ENCODE measurements around the gene HSDL1.

HSDL1 gene

DNA sequence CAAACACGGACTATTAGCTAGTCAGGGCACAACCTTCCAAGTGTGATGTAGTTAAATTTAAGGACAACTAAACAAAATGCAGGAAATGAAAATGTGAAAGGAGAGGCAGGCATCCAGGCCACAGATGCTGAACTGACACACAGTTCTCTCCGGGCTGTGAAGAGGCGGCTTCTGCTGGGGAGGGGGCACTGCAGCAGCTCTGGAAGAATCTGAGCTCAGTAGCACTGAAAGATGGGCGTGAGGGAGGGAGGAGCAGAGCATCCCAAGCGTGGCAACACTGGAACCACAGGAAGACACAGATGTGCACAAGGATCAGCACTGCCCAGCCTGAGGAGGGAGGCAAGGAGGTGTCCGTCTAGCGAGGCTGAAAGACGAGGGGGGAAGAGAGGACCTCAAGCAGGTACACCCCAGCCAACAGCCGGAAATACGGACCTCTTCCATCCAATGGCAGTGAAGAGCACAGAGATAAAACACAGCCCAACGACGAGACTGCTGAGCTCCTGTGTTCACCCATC, 39.6 kb downstream of the HSDL1 start:
- no peak for DNase-seq

GRCh38 chr16:84104231-84104630, 40.7 kb downstream of the HSDL1 start:
- no peak for DNase-seq

DNA sequence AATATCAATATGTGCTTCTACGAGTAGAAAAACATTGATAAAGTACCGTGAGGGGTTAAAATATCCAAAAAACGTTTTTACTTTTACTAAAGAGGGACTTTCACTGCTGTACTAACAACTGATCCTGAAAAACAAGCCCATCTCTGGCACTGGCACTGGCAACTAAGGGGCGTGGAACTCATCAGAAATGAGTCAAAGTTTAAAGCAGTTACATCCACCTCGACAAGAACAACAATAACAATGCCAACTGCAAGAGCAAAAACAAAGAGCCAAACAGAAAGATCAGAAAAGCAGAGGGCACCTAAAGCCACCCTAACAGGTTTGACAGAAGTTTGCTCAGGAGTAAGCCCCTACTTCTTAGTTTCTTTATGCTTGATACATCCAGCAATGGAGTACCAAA, 41.3 kb downstream of the HSDL1 start:
- DNase-seq, result no peak

GRCh38 chr16:84098939-84099338, 46.0 kb downstream of the HSDL1 start:
- DNase-seq, result no peak

- DNase-seq, result no peak
Measured at GRCh38 chr16:84096447-84097005, 48.5 kb downstream of the HSDL1 start.

GRCh38 chr16:84095466-84095865, 49.5 kb downstream of the HSDL1 start:
- DNase-seq, result no peak

DNA sequence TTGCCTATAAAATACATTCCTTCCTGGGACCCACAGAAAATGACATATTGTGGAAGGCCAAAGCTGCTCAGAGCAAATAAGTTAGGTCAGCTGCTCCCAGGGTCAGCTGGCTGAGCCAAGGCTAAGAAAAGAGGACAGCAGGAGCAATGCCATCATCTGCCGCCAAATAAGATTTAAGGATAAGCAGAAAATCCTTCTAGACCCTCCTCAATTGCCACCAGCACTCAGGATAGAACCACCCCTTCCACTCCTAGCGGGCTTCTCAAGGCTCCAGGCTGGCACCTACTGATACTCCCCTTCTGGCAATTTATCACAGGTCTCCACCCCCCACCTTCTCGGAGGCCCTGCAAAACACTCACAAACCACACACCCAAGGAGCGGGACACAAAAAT, 51.1 kb downstream of the HSDL1 start:
- DNase-seq, result no peak

DNA sequence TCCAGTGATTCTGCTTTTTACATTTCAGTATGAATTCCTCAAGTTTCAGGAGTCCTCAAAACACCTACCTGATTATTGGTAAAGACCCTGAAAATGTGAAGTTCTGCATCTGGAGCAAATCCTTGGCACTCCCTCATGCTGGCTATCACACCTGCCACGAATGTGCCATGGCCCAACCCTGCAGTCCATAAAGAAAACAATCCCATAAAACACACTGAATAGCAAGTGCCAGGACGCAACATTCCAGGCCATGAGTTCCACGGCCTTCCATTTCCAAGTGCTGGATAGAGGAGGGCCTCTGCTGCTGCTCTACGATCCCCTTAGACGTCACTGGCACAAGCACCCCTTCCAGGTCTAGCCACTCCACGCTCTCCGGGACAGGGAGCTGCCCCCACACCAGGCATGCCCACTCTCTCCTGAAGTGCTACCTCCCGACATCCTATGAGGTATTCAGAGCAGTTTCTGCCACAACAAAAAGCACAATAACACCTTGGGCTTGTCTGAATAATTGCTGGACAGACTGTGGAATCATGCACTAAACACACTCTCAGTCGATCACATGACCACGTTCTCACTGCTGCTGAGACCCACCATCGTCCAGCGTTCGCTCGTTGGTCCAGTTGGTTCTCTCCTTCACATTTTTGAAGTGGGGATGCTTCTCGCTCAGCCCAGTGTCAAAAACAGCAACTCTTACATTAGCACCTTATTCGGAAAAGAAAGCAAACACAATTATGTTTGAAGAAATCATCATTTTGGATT, 51.7 kb downstream of the HSDL1 start:
- DNase-seq, result no peak

- DNase-seq, result no peak
Measured at GRCh38 chr16:84091460-84091859, 53.5 kb downstream of the HSDL1 start.

GRCh38 chr16:84090211-84090610, 54.8 kb downstream of the HSDL1 start:
- DNase-seq, result no peak

DNA sequence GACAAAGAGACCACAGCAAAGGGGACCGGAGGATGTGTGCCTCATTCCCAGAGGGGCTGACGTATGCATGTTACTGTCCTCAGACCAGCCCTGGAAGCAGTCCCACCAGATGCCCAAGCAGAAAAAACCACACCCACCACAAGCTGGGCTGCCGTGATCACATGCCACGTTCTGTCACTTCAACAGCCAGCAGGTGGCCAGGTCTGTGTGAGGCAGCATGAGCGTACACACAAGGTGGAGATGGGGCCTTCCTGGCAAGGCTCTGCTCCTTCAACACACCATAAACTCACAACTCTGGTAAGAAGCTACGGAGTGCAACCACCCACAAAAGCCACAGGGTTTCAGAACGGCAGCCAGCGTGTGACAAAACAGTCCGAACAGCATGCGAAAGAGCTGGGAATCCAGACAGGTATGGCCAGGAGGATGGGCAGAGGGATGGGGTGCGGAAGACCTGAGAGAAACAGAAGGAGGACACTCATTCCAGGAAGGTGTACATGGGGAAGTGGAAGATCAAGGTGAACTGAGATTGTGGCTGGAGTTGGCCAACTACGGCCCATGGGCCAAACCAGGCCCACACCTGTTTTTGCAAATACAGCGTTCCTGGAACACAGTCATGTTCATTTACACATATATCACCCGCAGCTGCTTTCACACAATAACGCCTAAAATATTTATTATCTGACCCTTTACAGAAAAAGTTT, 56.1 kb downstream of the HSDL1 start:
- no peak for DNase-seq

DNA sequence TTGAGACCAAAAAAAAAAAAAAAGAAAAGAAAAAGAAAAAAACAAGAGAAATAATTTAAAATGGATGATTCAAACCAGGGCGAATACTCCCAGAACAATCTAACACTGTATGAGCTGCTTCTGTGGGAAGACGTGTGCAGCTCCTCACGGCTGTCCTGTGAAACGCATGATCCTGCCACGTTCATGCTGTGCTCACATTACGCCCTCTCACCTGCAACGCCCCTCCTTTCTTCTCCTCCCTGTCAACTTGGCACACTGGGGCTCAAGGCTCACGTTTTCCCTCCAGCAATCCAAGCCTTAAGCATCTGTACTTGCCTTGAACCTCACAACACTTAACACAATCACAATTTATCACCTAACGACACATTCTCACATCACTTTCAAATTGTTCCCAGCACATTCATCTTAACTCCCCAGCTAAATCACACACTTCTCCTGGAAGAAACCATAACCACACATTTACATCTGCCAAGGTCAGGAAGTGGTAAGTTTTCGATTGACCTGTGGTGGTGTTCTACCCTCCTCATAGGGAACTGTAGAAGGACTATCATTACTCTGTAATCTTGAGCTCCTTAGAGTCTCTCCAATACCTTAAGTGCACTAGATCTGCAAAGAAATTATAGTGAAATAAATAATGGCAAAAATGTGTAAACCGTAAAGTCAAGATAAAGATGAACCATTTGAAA, 57.4 kb downstream of the HSDL1 start:
- DNase-seq, result no peak

- no peak for DNase-seq
Measured at GRCh38 chr16:84087001-84087400, 58.0 kb downstream of the HSDL1 start.

- DNase-seq, result no peak
Measured at GRCh38 chr16:84086341-84086740, 58.6 kb downstream of the HSDL1 start.

GRCh38 chr16:84085773-84086172, 59.2 kb downstream of the HSDL1 start:
- no peak for DNase-seq

DNA sequence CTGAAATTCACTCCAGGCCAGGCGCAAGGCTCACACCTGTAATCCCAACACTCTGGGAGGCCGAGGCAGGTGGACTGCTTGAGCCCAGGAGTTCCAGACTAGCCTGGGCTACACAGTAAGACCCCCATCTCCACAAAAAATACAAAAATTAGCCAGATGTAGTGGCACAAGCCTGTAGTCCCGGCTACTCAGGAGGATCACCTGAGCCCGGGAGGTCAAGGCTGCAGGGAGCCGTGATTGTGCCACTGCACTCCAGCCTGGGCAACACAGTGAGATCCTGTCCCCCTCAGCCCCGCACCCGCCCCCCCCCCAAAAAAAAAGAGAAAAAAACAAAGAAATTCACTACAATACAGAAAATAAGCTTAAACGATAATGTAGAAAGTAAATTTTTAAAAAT, 59.7 kb downstream of the HSDL1 start:
- DNase-seq, result no peak

DNA sequence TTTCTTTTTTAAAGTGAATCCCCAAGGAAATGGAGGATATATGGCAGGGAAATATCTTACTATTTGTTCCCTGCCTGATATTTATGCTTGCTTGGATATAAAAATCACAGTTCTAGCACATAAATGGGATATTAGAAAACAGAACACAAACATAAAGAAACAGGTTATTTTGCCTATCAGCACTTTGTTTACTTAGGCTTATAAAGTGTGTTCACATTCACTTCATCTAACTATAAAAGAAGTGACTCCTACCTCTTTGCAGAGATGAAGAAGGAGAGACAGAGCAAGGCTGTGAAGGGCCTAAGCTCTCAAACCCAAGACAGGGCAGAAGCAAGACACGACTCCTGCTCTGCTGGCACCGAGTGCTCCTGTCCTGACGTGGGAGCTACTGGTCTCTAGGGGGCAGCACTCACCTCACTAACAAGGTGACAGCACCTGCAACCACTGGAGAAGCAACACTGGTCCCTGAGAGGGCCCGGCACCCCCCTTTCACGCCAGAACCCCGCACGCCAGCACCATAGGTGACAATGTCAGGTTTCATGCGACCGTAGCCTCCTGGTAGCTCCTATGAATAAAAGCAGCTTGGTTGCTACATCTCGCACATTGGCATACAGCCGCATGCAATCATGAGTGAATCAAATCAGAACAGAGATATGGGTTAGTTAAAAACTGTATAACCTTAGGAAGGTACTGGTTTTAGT, 60.3 kb downstream of the HSDL1 start:
- DNase-seq, result peak; percentile 33

- DNase-seq, result no peak
Measured at GRCh38 chr16:84082835-84083569, 62.0 kb downstream of the HSDL1 start.

DNA sequence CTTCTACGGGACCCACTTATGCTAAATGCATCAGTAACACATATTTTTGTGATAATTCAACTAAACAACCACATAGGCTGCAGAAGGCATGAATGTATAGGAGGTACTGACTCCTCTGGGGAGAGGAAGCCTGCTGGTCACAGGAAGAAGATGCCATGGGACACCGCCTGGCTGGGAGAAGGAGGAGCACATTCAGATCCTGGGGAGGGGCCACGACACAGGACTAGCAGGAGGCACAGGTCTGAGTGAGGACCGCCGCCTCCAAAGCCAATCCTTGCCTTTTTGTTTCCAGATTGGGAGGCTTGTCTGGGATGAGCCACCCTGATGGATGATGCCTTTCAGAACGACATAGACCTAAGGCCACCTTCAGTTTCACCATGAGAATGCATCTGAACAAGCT, 62.9 kb downstream of the HSDL1 start:
- no peak for DNase-seq

- DNase-seq, result no peak
Measured at GRCh38 chr16:84081446-84081989, 63.5 kb downstream of the HSDL1 start.

DNA sequence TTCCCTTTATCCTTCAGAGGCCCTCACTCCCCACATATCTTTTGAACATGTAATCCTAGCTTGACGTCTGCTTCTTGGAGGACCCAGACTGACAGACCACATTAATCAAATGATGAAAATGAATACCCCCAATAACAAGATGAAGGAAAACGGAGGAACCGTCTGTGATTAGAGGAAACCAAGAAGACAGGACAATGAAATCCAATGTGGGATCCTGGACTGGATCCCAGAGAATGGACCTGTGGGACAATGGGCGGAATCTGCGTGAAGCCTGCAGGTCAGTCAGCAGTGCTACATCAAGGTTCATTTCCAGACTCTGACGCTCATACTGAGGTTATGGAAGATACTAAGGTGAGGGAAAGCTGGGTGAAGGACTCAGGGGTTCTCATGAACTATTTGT, 64.2 kb downstream of the HSDL1 start:
- DNase-seq, result no peak

DNA sequence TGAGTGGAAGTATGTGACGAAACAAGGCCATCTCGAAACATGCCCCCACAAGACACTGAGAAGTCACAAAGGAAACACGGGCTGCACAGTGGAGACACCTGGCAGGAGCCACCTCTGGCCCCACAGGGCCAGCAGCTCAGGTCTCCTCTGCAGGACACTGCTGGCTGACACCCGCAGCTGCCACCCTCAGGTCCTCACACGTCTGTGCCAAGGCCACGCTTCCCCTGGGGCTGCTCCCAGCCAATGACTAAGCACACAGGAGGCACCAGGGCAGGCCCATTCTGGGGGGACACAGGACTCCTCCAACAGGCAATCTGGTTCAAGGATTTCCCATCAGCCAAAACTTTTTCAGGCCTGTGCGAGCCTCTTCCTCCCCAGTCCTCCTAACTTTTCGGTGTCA, 64.6 kb downstream of the HSDL1 start:
- no peak for DNase-seq
